ENCODE results near the gene MBD4.
A peak's percentile ranks its signal among the peaks of the same experiment; 100 is the strongest.

GRCh38 chr3:129428376-129429079 is 11.2 kb downstream of the MBD4 start, which contains the start of gene EFCAB12:
- TF ChIP-seq CTCF (IDR thresholded peaks at IDR 0.05) (peak in 2 of 12 donors; percentile 9), POLR2A (IDR thresholded peaks at IDR 0.05) (peak in 1 of 2 donors; percentile 32)
